NB4 (cell line): Measurements from ENCODE around the gene RERGL.

Experiments
- MYC ChIP-seq: IDR thresholded peaks from 2 replicates; pipeline ENCODE4 v1.6.1; 2011; ENCODE audit warnings: low read depth, low read length
- POLR2A ChIP-seq: IDR thresholded peaks from 2 replicates; pipeline ENCODE4 v1.6.1; 2011; ENCODE audit warnings: mild to moderate bottlenecking; ENCODE audit not compliant: insufficient read length; ENCODE audit errors: extremely low read depth
- TF ChIP-seq, protein P1 (sequence below): IDR thresholded peaks from one replicate; pipeline ENCODE4 v1.5.1; 2012; ENCODE audit warnings: low read depth, low read length
- TF ChIP-seq, protein P2 (sequence below): IDR thresholded peaks from 2 replicates; pipeline ENCODE4 v1.6.1; 2011; ENCODE audit warnings: low read depth, low read length

DNA sequence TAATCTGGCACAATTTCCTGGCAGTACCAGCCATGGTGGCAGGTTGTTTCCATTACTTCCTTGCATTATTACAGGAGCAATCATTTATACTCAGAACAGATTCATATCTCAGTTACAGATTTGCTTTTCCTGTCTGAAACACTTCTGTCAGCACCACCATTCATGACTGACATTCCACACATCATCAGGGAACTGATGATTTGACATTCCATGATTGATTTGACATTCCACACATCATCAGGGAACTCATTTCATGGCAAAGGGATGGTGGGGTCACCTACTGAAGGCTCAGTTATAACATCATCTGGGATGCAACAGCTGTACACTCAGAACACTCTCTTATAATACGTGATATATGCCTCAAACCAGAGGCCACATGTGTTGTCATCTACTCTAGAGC, 30.9 kb upstream of the RERGL start:
- TF ChIP-seq MYC (no peak), POLR2A (no peak)
- TF ChIP-seq, protein P1, sequence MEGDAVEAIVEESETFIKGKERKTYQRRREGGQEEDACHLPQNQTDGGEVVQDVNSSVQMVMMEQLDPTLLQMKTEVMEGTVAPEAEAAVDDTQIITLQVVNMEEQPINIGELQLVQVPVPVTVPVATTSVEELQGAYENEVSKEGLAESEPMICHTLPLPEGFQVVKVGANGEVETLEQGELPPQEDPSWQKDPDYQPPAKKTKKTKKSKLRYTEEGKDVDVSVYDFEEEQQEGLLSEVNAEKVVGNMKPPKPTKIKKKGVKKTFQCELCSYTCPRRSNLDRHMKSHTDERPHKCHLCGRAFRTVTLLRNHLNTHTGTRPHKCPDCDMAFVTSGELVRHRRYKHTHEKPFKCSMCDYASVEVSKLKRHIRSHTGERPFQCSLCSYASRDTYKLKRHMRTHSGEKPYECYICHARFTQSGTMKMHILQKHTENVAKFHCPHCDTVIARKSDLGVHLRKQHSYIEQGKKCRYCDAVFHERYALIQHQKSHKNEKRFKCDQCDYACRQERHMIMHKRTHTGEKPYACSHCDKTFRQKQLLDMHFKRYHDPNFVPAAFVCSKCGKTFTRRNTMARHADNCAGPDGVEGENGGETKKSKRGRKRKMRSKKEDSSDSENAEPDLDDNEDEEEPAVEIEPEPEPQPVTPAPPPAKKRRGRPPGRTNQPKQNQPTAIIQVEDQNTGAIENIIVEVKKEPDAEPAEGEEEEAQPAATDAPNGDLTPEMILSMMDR = no peak
- TF ChIP-seq, protein P2, sequence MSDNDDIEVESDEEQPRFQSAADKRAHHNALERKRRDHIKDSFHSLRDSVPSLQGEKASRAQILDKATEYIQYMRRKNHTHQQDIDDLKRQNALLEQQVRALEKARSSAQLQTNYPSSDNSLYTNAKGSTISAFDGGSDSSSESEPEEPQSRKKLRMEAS = no peak
